ENCODE data around the gene FAM43A.

FAM43A gene

DNA sequence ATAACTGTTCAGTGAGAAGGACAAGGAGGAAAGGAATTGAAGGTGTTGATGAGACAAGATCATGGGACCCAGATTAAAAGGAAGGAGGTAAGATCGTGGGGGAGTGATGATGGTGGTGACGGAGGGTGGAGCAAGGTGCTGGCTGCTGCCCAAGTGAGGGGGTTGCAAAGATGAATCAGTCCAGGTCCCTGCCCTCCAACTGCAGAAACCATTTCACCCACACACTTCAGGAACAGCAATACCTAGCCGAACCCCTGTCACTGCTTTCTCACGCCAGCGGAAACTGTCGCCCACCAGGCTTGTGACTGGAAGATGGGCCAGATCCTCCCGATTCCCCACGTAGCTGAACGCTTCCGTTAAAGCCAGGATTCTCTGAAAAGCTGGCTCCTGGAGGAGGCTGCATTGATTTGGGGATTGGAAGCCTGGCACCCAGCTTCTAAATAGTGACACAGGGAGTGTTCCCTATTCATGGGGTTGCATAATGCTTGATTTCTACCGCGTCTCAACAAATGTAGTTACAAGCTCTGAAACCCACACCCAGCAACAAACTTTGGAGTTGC lies 10.5 kb upstream of the FAM43A start:
- DNase-seq, result peak in 24 of 56 donors; percentile 4 to 62 (median 34)

GRCh38 chr3:194675680-194676079 lies 10.0 kb upstream of the FAM43A start:
- DNase-seq, result no peak

GRCh38 chr3:194676471-194676870 lies 9.2 kb upstream of the FAM43A start:
- DNase-seq, result no peak

- DNase-seq, result no peak
Measured at GRCh38 chr3:194680888-194681615, 4.6 kb upstream of the FAM43A start.

GRCh38 chr3:194682189-194682693 lies 3.4 kb upstream of the FAM43A start:
- no peak for DNase-seq

DNA sequence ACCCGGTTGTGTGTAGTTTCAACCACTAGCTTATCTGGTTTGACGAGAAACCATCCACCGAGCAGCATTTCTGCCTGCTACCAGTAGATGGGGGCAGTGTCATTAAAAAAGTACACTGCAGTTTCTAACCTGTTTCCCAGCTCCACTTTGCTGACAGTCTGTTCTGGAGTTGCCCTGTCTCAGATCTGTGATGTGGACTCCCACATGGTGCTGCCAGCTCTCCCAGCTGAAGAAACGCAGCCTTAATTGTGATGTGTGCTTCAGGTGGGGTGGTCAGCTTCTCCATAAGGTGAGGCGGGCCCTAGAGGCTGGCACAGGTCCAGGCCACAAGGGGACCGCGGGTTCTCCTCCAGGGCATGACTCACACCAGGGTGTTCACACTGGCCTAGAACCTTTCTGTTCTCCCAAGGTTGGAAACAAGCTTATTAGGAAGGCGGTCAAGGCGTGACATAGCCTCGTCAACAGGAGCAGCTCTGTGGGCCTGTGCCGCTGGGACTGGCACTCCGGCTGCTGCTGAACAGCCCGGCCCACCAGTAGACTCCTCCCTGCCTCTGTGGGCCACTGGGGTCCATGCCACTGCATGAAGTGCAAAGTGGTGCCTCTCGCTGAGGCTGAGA lies 2.9 kb upstream of the FAM43A start:
- peak in 46 of 56 donors; percentile 22 to 86 (median 57) for DNase-seq

- DNase-seq, result no peak
Measured at GRCh38 chr3:194683380-194683779, 2.3 kb upstream of the FAM43A start.

GRCh38 chr3:194685065-194685717 lies 492 bp upstream of the FAM43A start:
- no peak for DNase-seq

DNA sequence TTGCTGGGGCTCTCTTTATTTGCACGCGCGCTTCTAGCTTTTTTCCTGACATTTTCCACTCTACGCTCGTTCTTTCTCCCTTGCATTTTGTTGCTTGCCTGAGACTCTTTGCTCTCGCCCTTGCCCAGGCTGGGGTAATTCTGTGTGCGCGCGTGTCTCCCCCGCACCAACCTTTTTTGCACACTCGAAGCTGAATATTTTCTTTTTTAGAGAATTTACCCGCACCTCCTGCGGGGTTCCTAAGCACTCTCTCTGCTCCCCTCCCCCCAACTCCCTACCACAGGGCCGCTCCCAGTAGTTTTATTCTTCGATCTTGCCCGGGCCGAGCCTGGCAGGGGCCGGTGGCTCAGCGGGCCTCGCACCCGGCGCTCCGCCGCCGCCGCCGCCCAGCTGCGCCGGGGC lies 732 bp downstream of the FAM43A start:
- peak in 8 of 56 donors; percentile 4 to 28 (median 16) for DNase-seq

DNA sequence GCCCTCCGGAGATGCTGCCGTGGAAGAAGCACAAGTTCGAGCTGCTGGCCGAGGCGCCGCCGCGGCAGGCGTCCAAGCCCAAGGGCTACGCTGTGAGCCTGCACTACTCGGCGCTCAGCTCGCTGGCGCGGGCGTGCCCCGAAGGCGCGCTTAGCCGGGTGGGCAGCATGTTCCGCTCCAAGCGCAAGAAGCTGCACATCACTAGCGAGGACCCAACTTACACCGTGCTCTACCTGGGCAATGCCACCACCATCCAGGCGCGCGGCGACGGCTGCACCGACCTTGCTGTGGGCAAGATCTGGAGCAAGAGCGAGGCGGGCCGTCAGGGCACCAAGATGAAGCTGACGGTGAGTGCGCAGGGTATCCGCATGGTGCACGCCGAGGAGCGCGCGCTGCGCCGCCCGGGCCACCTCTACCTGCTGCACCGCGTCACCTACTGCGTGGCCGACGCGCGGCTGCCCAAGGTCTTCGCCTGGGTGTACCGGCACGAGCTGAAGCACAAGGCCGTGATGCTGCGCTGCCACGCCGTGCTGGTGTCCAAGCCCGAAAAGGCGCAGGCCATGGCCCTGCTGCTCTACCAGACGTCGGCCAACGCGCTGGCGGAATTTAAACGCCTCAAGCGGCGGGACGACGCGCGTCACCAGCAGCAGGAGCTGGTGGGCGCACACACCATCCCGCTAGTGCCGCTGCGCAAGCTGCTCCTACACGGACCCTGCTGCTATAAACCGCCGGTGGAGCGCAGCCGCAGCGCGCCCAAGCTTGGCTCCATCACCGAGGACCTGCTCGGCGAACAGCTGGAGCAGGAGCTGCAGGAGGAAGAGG lies 1.3 kb downstream of the FAM43A start:
- peak in 15 of 56 donors; percentile 4 to 48 (median 29) for DNase-seq

GRCh38 chr3:194687638-194688199 lies 2.0 kb downstream of the FAM43A start:
- peak in 31 of 56 donors; percentile 4 to 58 (median 29) for DNase-seq

- DNase-seq, result peak in 1 of 56 donors; percentile 6
Measured at GRCh38 chr3:194688200-194688740, 2.6 kb downstream of the FAM43A start.

- no peak for DNase-seq
Measured at GRCh38 chr3:194688946-194689345, 3.3 kb downstream of the FAM43A start.

DNA sequence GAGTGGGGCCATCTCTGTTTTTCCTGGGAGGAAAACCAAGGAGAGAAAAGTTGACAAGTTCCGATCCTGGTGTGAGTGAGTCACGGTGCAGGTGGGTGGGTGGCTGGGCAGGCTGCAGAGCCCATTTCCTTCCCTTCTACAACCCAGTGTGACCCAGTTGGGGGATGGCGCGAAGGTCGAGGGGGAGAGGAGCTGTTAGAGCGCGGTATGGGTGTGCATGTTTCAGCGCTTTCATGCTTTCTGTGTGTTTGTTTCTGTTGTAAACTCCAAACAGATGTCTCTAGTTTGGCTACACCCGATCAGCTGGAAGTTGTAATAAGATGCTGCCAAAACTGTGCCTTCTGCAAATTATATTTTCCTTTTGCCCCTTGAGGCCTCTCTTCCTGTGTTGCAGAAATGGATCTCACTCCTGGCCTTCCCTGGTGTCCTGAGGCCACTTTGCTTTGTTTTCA lies 3.8 kb downstream of the FAM43A start:
- DNase-seq, result no peak

DNA sequence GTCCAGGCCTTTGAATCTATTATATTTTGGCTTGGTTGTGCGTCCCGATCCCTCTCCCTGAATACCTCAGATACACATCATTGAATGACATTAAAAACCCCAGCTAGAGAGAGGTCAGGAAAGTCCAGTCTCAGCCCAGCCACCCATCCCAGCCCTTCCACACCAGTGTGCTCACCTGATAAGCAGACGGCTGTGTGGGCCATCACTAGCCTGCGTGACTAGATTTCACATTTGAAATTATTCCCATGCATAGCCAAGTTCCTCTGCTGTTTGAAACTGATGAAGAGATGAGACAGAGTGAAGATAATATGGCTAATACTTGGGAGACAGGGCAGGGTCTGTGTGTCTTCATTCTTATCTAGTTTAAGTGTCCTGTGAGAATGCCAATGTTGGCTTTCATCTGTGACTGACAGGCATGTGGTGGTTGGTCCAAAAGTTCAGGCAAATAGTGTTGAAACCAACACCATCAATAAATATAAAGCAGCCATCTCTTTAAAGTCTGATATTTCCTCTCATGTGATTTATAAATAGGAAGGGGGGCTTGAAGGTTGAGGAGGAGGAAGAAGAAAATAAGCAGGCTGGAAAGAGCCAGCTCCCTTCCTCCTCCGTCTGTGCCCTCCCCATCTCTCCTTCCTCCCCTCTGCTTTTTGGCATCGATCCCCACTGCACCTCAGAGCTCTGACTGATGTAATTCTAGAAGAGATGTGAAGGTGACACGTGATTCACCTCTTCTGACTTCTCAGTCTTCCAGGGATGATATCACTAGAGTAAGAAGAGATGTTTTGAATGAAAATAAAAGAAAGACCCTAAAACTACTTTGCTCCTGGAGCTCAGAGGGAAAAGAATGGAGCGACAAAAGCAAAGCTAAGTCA lies 5.1 kb downstream of the FAM43A start:
- DNase-seq, result peak in 1 of 56 donors; percentile 4

DNA sequence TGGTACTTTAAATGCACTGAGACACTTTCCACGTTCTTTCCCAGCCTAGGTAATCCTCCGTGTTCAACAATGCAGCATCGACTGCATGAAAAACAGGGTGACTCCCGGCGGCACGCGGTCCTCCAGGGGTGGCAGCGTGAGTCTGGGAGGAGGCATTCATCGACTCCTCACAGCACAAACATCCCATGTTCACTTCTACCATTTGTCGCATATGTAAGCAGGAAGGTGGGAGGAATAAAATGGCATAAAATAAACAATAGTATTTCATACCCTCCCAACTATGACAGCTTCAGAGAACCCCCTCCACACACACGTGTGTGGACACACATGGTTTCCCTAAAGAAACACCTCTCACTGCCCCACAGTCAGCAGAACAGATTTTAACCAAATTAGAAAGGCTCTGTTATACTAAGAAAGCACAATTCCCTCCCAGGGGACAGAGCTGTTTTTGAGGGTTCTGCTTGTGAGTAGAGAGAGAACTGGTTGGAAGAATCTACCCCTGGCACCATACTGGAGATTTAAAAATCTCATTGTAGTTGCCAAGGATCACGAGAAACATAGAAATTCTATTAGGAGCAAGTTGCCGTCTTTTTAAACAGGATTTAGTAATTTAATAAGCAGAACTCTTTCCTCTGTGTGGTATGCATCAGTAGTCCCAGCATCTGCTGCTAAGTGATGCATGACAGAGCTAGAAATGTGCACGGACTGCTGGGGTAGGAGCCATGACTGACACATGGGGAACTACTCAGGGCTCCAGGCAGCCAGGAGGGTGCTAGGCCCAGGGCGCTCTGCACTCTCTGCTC lies 6.0 kb downstream of the FAM43A start:
- DNase-seq, result peak in 1 of 56 donors; percentile 2

- DNase-seq, result no peak
Measured at GRCh38 chr3:194696702-194697101, 11.0 kb downstream of the FAM43A start.

DNA sequence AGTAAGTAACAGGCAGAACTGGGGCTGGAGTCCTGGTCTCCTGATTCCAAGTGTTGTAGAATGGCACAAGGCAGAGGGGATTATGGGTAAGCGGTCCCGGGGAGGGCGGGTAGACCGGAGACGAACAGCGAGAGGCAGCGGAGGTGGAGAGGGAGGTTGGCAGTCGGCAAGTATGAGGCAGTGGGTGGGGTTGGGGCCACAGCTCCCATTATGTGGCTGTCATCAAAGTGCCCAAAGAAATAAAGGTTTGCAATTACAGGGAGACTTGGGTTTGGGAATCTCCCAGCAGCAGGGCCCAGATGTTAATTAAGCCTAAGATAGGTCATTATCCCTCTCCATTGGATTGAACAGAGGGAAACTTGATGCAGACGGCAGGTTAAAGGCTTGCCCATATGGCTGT lies 16.9 kb downstream of the FAM43A start:
- no peak for DNase-seq
